ENCODE measurements around the gene MIB2. TPM values are rescaled to one million over a fixed set of nuclear protein-coding genes. Genes with fewer than 3 reads are reported as not detected.

The MIB2 gene
- total and polyA plus RNA-seq, 2 of the 4 experiments (the other 2 are of a cell fraction): 17.2 to 47.8 TPM

- WGBS, 2 experiments (ENCODE audit: extremely low coverage in 2 of 2, insufficient read length in 1 of 2): 71% methylated on average over 8 of the region's 12 CpGs; no CpG with 5 or more reads in 1 of the 2 experiments
- no peak overlapping the region for H3K56ac ChIP-seq (ENCODE audit: extremely low read depth, insufficient read depth, low read length)
- no peak overlapping the region for H3K4ac ChIP-seq (ENCODE audit: low read depth, low read length)
- no peak overlapping the region for H3K23ac ChIP-seq (ENCODE audit: low read depth, low read length)
- no peak overlapping the region for H3K27ac ChIP-seq (ENCODE audit: insufficient read depth, low read length)
- H3K14ac ChIP-seq (replicated peaks; ENCODE audit: low read depth, low read length): no peak overlapping the region
- H2BK20ac ChIP-seq (ENCODE audit: low read depth, low read length): no peak overlapping the region
- ChIA-PET POLR2A (ENCODE audit: unreplicated experiment) (no interaction called here), CTCF (no interaction called here)
- no peaks in the 10 kb centered on the region for H3K27me3 ChIP-seq (ENCODE audit: control insufficient read depth, insufficient read depth, low read length)
- no peak overlapping the region for H2AK5ac ChIP-seq (ENCODE audit: low read depth, low read length)
- H4K91ac ChIP-seq (ENCODE audit: insufficient read depth, low read depth, low read length): no peak overlapping the region
- DNase-seq: no peak
- no peak overlapping the region for H2BK120ac ChIP-seq (ENCODE audit: low read depth, low read length)
- H2AFZ ChIP-seq (replicated peaks; ENCODE audit: low read length, poor library complexity): no peak overlapping the region
- TF ChIP-seq RAD21 (IDR thresholded peaks at IDR 0.05; ENCODE audit: low read length) (no peak), USF2 (IDR thresholded peaks at IDR 0.05; ENCODE audit: low read depth, low read length) (no peak)
- peaks cover 16% of the 10 kb centered on the region for H4K20me1 ChIP-seq (ENCODE audit: insufficient read depth, low read length)
- H2BK5ac ChIP-seq (ENCODE audit: low read depth, low read length, poor library complexity, severe bottlenecking): no peak overlapping the region
- no peak overlapping the region for H3K9ac ChIP-seq (ENCODE audit: low read depth, low read length)
- H3K4me1 ChIP-seq (ENCODE audit: control insufficient read depth, insufficient read depth, low read length): no peaks in the 10 kb centered on the region
- no peak for ATAC-seq (ENCODE audit: low read depth)
- intact Hi-C loops (cut with micrococcal nuclease) (no loop called here), dilution Hi-C loops (cut with HindIII; ENCODE audit: low sequenced_read_pairs, unreplicated experiment) (no loop called here), in situ Hi-C loops (cut with MboI; ENCODE audit: low sequenced_read_pairs) (no loop called here)
- no peak overlapping the region for H4K5ac ChIP-seq (ENCODE audit: low read depth, low read length)
- H3K36me3 ChIP-seq (ENCODE audit: control insufficient read depth, insufficient read depth, low read length): no peaks in the 10 kb centered on the region
- no peak overlapping the region for H3K4me3 ChIP-seq (ENCODE audit: insufficient read depth, low read depth, low read length)
- no peak overlapping the region for H3K18ac ChIP-seq (ENCODE audit: low read depth, low read length)
- no peak overlapping the region for H4K8ac ChIP-seq (ENCODE audit: low read depth in 2 of 2, low read length in 2 of 2)
- no peak overlapping the region for H3K4me2 ChIP-seq (ENCODE audit: low read depth, low read length)
- H2AK9ac ChIP-seq (replicated peaks; ENCODE audit: low read depth, low read length, poor library complexity): no peak overlapping the region
- BruUV-seq (replicated peaks): no TSS peak
- peaks cover 9% of the 10 kb centered on the region; the same call in 1 of the 2 replicates for H3K9me1 ChIP-seq (ENCODE audit: insufficient read depth, low read length)
- H2BK15ac ChIP-seq (ENCODE audit: low read depth, low read length): no peak overlapping the region
- H3K79me1 ChIP-seq (ENCODE audit: low read depth in 1 of 2, low read length in 2 of 2): peaks cover 10 to 18% of the 10 kb centered on the region in 2 experiments; a peak in 3 of 4 replicates
- H3K9me3 ChIP-seq (ENCODE audit: control insufficient read depth, insufficient read depth, low read length): no peaks in the 10 kb centered on the region
Measured at GRCh38 chr1:1609822-1610485, 5.3 kb upstream of the MIB2 start.
